Duodenal mucosa (tissue), 2 donors: Measurements from ENCODE around the gene SLC9A9.
"Not testable (repeated sequence)": the region's sequence is repeated elsewhere in the genome, so short reads cannot be mapped to it uniquely, and the experiment has no call there.

Experiments
- H3K27ac ChIP-seq: one replicate; pipeline ENCODE4 v1.7.0; 2013; ENCODE audit warnings: low read depth, low read length
- H3K27me3 ChIP-seq, 2 donors: one replicate each; pipeline ENCODE4 v1.7.0; 2013; ENCODE audit warnings: low read length in 2 of 2, control low read depth in 1 of 2; ENCODE audit not compliant: insufficient read depth in 2 of 2, control insufficient read depth in 1 of 2
- H3K36me3 ChIP-seq, 2 donors: one replicate each; pipeline ENCODE4 v1.7.0; 2013; ENCODE audit warnings: low read length in 2 of 2, control low read depth in 1 of 2; ENCODE audit not compliant: insufficient read depth in 2 of 2, control insufficient read depth in 1 of 2
- H3K4me1 ChIP-seq, 2 donors: one replicate each; pipeline ENCODE4 v1.7.0; 2013; ENCODE audit warnings: low read length in 2 of 2, control low read depth in 1 of 2; ENCODE audit not compliant: insufficient read depth in 2 of 2, control insufficient read depth in 1 of 2
- H3K4me3 ChIP-seq, 2 donors: one replicate each; pipeline ENCODE4 v1.7.0; 2013; ENCODE audit warnings: low read length in 2 of 2, low read depth in 1 of 2
- H3K9ac ChIP-seq, 2 donors: one replicate each; pipeline ENCODE4 v1.7.0; 2013; ENCODE audit warnings: low read length in 2 of 2, low read depth in 1 of 2
- H3K9me3 ChIP-seq, 2 donors: one replicate each; pipeline ENCODE4 v1.7.0; 2013; ENCODE audit warnings: low read length in 2 of 2, control low read depth in 1 of 2; ENCODE audit not compliant: control insufficient read depth in 1 of 2

Gene SLC9A9

GRCh38 chr3:143441516-143442171, 406.6 kb downstream of the SLC9A9 start:
- Histone ChIP-seq H3K9ac (no peak overlapping the region), H3K4me1 (peaks cover 4 to 17% of the 10 kb centered on the region in 2 donors), H3K9me3 (no peaks in the 10 kb centered on the region), H3K27me3 (no peaks in the 10 kb centered on the region), H3K36me3 (no peaks in the 10 kb centered on the region), H3K27ac (no peak overlapping the region), H3K4me3 (no peak overlapping the region)

GRCh38 chr3:143439817-143440216, 408.5 kb downstream of the SLC9A9 start:
- H3K27me3 ChIP-seq = no peaks in the 10 kb centered on the region
- peaks cover 4 to 17% of the 10 kb centered on the region in 2 donors for H3K4me1 ChIP-seq
- H3K36me3 ChIP-seq = no peaks in the 10 kb centered on the region
- H3K9ac ChIP-seq = no peak overlapping the region
- no peaks in the 10 kb centered on the region for H3K9me3 ChIP-seq
- no peak overlapping the region for H3K27ac ChIP-seq
- H3K4me3 ChIP-seq = no peak overlapping the region

GRCh38 chr3:143437405-143437804, 410.9 kb downstream of the SLC9A9 start:
- no peaks in the 10 kb centered on the region for H3K9me3 ChIP-seq
- H3K4me3 ChIP-seq = no peak overlapping the region
- H3K27ac ChIP-seq = no peak overlapping the region
- H3K27me3 ChIP-seq = no peaks in the 10 kb centered on the region
- peaks cover 7% of the 10 kb centered on the region in 2 donors for H3K4me1 ChIP-seq
- no peaks in the 10 kb centered on the region for H3K36me3 ChIP-seq
- H3K9ac ChIP-seq = no peak overlapping the region

- Histone ChIP-seq H3K36me3 (no peaks in the 10 kb centered on the region), H3K9ac (no peak overlapping the region)
Measured at GRCh38 chr3:143436231-143436930, 411.9 kb downstream of the SLC9A9 start.

DNA sequence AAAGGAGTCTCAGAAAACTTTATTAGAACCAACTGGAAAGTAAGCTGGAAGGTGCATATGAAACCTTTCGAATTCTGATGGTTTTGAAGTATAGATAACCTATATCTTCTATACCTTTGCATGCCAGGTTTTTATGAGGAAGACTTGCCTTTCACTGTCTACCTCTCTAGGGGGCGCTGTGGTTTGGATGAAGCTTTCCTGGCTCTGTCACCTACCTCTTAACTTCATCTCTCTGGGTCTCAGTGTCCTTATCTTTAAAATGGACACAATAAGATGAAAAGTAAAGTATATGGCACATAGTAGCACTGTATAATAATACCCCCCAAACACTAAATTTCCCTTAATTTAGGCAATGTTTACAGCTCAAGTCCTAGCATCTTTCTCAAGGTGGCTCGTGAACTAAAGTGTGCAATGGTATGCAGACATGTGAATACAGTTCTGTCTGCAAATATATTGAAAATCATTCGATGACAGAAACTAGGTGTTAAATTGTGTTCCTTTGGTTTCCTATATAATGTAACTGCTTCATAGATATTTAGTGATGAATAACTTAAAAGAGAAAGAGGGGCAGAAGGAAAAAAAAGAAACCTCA, 414.4 kb downstream of the SLC9A9 start:
- Histone ChIP-seq H3K9me3 (no peaks in the 10 kb centered on the region), H3K27me3 (no peaks in the 10 kb centered on the region), H3K36me3 (no peaks in the 10 kb centered on the region), H3K4me1 (peaks cover 15 to 26% of the 10 kb centered on the region in 2 donors), H3K9ac (no peak overlapping the region), H3K4me3 (no peak overlapping the region), H3K27ac (no peak overlapping the region)

More at GRCh38 chr3:143436231-143436930, 411.9 kb downstream of the SLC9A9 start:
- H3K27me3 ChIP-seq = no peaks in the 10 kb centered on the region
- H3K4me1 ChIP-seq = peaks cover 15% of the 10 kb centered on the region in 2 donors
- H3K9me3 ChIP-seq = no peaks in the 10 kb centered on the region
- no peak overlapping the region for H3K27ac ChIP-seq
- H3K4me3 ChIP-seq = no peak overlapping the region

- H3K27ac ChIP-seq, H3K9me3 ChIP-seq, H3K4me3 ChIP-seq, H3K9ac ChIP-seq, H3K27me3 ChIP-seq, H3K36me3 ChIP-seq: not testable (repeated sequence)
- H3K4me1 ChIP-seq = peaks cover 15 to 26% of the 10 kb centered on the region in 2 donors
Measured at GRCh38 chr3:143431298-143431697, 417.0 kb downstream of the SLC9A9 start.

DNA sequence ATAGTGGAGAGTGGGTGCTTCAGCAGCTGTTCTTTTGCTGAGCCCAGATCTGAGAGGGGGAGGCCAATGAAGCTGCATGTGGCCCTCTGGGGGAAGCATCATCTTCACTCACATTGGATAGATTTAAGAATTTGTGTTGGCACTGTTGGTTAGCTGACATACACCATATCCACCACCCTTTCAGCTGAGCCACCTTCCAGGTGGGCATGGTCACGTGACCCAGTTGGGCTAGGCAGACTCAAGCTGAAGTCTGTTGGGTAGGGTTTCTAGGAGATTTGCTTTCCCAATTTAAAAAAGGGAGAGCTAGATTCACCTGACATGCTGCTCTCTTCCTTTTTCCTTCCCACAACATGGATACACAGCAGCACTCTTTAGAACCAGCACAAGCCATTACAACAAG, 417.7 kb downstream of the SLC9A9 start:
- Histone ChIP-seq H3K27me3 (no peaks in the 10 kb centered on the region), H3K9me3 (no peaks in the 10 kb centered on the region), H3K4me1 (peaks cover 15 to 26% of the 10 kb centered on the region in 2 donors), H3K4me3 (no peak overlapping the region), H3K27ac (no peak overlapping the region), H3K36me3 (no peaks in the 10 kb centered on the region), H3K9ac (no peak overlapping the region)

- no peak overlapping the region for H3K9ac ChIP-seq
- no peak overlapping the region for H3K27ac ChIP-seq
- no peaks in the 10 kb centered on the region for H3K36me3 ChIP-seq
- no peak overlapping the region for H3K4me3 ChIP-seq
- no peaks in the 10 kb centered on the region for H3K9me3 ChIP-seq
- H3K27me3 ChIP-seq = no peaks in the 10 kb centered on the region
- H3K4me1 ChIP-seq = peaks cover 15 to 26% of the 10 kb centered on the region in 2 donors
Measured at GRCh38 chr3:143429628-143430514, 418.4 kb downstream of the SLC9A9 start.

- Histone ChIP-seq H3K4me3 (no peak overlapping the region), H3K9ac (no peak overlapping the region), H3K4me1 (peaks cover 11 to 27% of the 10 kb centered on the region in 2 donors), H3K27me3 (no peaks in the 10 kb centered on the region), H3K27ac (no peak overlapping the region), H3K9me3 (no peaks in the 10 kb centered on the region), H3K36me3 (no peaks in the 10 kb centered on the region)
Measured at GRCh38 chr3:143428294-143428693, 420.0 kb downstream of the SLC9A9 start.
